K562 (cell line): Measurements from ENCODE around the gene COL5A1. TPM values are rescaled to one million over a fixed set of nuclear protein-coding genes. Genes with fewer than 3 reads are reported as not detected.

Source experiments
- ATAC-seq: fragments of 200-7000 bp; cut with Tn5 transposase; 3 replicates; pipeline ENCODE4 v1.9.1; 2020; ENCODE audit warnings: moderate library complexity
- BruUV-seq: library from RNA; stranded (reverse); fragments of 400-500 nt; replicated peaks from 2 replicates; lab custom pipeline; 2021; lab: Mats Ljungman, UMichigan
- CTCF ChIA-PET: fragments of 300-600 bp; formaldehyde crosslinking; extraction: SDS; loops from one replicate; lab custom pipeline; 2021; ENCODE audit warnings: low intra/inter-chr PET ratio; lab: Yijun Ruan, JAX
- POLR2A ChIA-PET: fragments of 300-600, 350-650 bp; sonication (Branson Sonifier 250); formaldehyde crosslinking; extraction: SDS; loops from one replicate; lab custom pipeline; 2021; ENCODE audit warnings: antibody characterized with exemption, inconsistent platforms; lab: Yijun Ruan, JAX
- DNase-seq, 4 experiments: peaks; one replicate each; pipeline versions ENCODE4 v3.0.0 to v3.0.0-alpha.2; 2011 to 2018; ENCODE audit warnings: low spot score in 3 of 4, mixed read lengths in 3 of 4; ENCODE audit errors: extremely low read depth in 1 of 4
- FAIRE-seq: peaks from 2 replicates; lab custom pipeline; 2011; peaks lifted over from hg19 to GRCh38; lab: Jason Lieb, UNC
- H2AFZ ChIP-seq: 2 replicates; pipeline ENCODE4 v1.6.0; 2011; ENCODE audit warnings: low read depth, low read length, control low read depth, inconsistent platforms
- H3K27ac ChIP-seq: fragments of 200-600 bp; 3 replicates; pipeline ENCODE4 v1.8.0; 2011; ENCODE audit warnings: low read depth, mild to moderate bottlenecking, control low read depth, inconsistent platforms, low read length, moderate library complexity, mixed read lengths; ENCODE audit errors: extremely low read depth
- H3K27me3 ChIP-seq, 2 experiments: fragments of 300-600 bp in 1 of 2; 2 replicates in 1 of 2; 3 replicates in 1 of 2; pipeline versions ENCODE4 v1.6.0 to v1.8.0; 2011; ENCODE audit warnings: inconsistent platforms in 2 of 2, low read length in 2 of 2, mild to moderate bottlenecking in 1 of 2, mixed read lengths in 1 of 2, moderate library complexity in 1 of 2; ENCODE audit not compliant: control insufficient read depth in 2 of 2, insufficient read depth in 2 of 2
- H3K36me3 ChIP-seq: fragments of 300-600 bp; 3 replicates; pipeline ENCODE4 v1.8.0; 2011; ENCODE audit warnings: mild to moderate bottlenecking, low read length, inconsistent platforms; ENCODE audit not compliant: control insufficient read depth, insufficient read depth
- H3K4me1 ChIP-seq, 2 experiments: fragments of 200-600 bp in 1 of 2; replicated peaks in 1 of 2; 2 replicates in 1 of 2; 3 replicates in 1 of 2; pipeline versions ENCODE4 v1.5.1 to v1.8.0; 2011; ENCODE audit warnings: inconsistent platforms in 2 of 2, low read length in 2 of 2, mild to moderate bottlenecking in 1 of 2, mixed read lengths in 1 of 2, moderate library complexity in 1 of 2; ENCODE audit not compliant: control insufficient read depth in 2 of 2, insufficient read depth in 2 of 2
- H3K4me2 ChIP-seq: 2 replicates; pipeline ENCODE4 v1.6.1; 2011; ENCODE audit warnings: low read length, control low read depth, inconsistent platforms, mixed read lengths; ENCODE audit not compliant: insufficient read depth
- H3K4me3 ChIP-seq: fragments of 200-600 bp; sonication (generic), shearing (Covaris generic); 2 replicates; pipeline ENCODE4 v1.5.1; 2016; ENCODE audit warnings: control low read depth, inconsistent platforms
- H3K79me2 ChIP-seq: fragments of 200-600 bp; 3 replicates; pipeline ENCODE4 v1.8.0; 2011; ENCODE audit warnings: low read length, inconsistent platforms; ENCODE audit not compliant: control insufficient read depth, insufficient read depth
- H3K9ac ChIP-seq, 2 experiments: 2 replicates each; pipeline versions ENCODE4 v1.6.0 to v1.6.1; 2011; ENCODE audit warnings: low read depth in 2 of 2, low read length in 2 of 2, control low read depth in 1 of 2, inconsistent platforms in 1 of 2, mild to moderate bottlenecking in 1 of 2, mixed read lengths in 1 of 2; ENCODE audit not compliant: insufficient read depth in 1 of 2
- H3K9me1 ChIP-seq: one replicate; pipeline ENCODE4 v1.6.0; 2011; ENCODE audit warnings: inconsistent platforms, mild to moderate bottlenecking, low read length, moderate library complexity; ENCODE audit not compliant: control insufficient read depth, insufficient read depth
- H3K9me3 ChIP-seq: replicated peaks from 2 replicates; pipeline ENCODE4 v1.5.1; 2011; ENCODE audit warnings: low read depth, low read length, inconsistent platforms; ENCODE audit not compliant: control insufficient read depth, insufficient read depth
- H4K20me1 ChIP-seq: replicated peaks from 2 replicates; pipeline ENCODE4 v1.6.1; 2011; ENCODE audit warnings: low read length, inconsistent platforms, mixed read lengths; ENCODE audit not compliant: control insufficient read depth, insufficient read depth
- E2F5 ChIP-seq: sonication (generic); formaldehyde crosslinking; IDR thresholded peaks from 2 replicates; pipeline ENCODE4 v1.8.0; 2022; ENCODE audit warnings: mild to moderate bottlenecking, missing genetic modification reagents
- KDM1A ChIP-seq, 2 experiments: fragments of 450-650 bp; IDR thresholded peaks; 2 replicates each; pipeline ENCODE4 v1.6.1; 2016; ENCODE audit warnings: mild to moderate bottlenecking in 2 of 2
- RAD51 ChIP-seq: fragments of 450-650 bp; IDR thresholded peaks from 2 replicates; pipeline ENCODE4 v1.7.1; 2016; ENCODE audit warnings: low read depth, mild to moderate bottlenecking, borderline replicate concordance
- TFE3 ChIP-seq: fragments of 450-650 bp; formaldehyde crosslinking; IDR thresholded peaks from 2 replicates; pipeline ENCODE4 v1.4.0; 2020; ENCODE audit warnings: mild to moderate bottlenecking, mixed read lengths
- USF2 ChIP-seq: sonication (generic); formaldehyde crosslinking; IDR thresholded peaks from 2 replicates; pipeline ENCODE4 v1.5.0; 2020; ENCODE audit warnings: missing genetic modification reagents
- WGBS: fragments of 100-300 bp; shearing (Covaris generic); methylation state at CpG from one replicate; pipeline ENCODE4 v1.1.6; 2016; ENCODE audit warnings: low coverage, mixed read lengths; ENCODE audit not compliant: insufficient coverage; ENCODE audit errors: missing lambda C conversion rate; 5-methylcytosine and 5-hydroxymethylcytosine counted together
- in situ Hi-C: fragments of 300-500 bp; cut with MboI; formaldehyde crosslinking; loops from 4 replicates; pipeline ENCODE4 v1.15.0; 2018; ENCODE audit warnings: inconsistent platforms, mixed read lengths
- intact Hi-C: fragments of 100-400 bp; cut with micrococcal nuclease; formaldehyde crosslinking; loops from 2 replicates; pipeline ENCODE4 v1.14.2; 2022
- polyA plus RNA-seq, 8 experiments: library from polyadenylated mRNA; depleted of rRNA in 4 of 8; stranded (reverse) in 5 of 8; unstranded in 3 of 8; fragments of >200 nt; fragmentation: Nextera tagmentation in 2 of 8; fragmentation: Illumina TruSeq in 1 of 8; extraction: Ambion mirVana in 2 of 8; extraction: Trizol in 1 of 8; gene quantifications; 2 replicates each; pipeline versions ENCODE4 v1.2.1 to v1.2.3, GENCODE V29; 2011 to 2014; ENCODE audit warnings: inconsistent platforms in 1 of 8, missing spikeins in 1 of 8
- total RNA-seq, 7 experiments: library from RNA; depleted of rRNA in 6 of 7; stranded (reverse); fragments of >200 nt in 6 of 7; fragmentation: Illumina TruSeq in 2 of 7; extraction: Trizol in 2 of 7; gene quantifications; 2 replicates each; pipeline versions ENCODE4 v1.2.1 to v1.2.3, GENCODE V29; 2011 to 2021; ENCODE audit warnings: low replicate concordance in 1 of 7

The COL5A1 gene
- total and polyA plus RNA-seq, 9 of the 15 experiments (the other 6 are each of a cell fraction or from before 2014, with no cell fraction given) = under 0.01 to 0.13 (median 0.04) TPM; not detected in 6

GRCh38 chr9:134678666-134679443, 37.3 kb downstream of the COL5A1 start:
- no peaks in the 10 kb centered on the region for H3K9me3 ChIP-seq

More at GRCh38 chr9:134678666-134679443, 37.3 kb downstream of the COL5A1 start:
- no peak overlapping the region for H3K9ac ChIP-seq
- H3K4me2 ChIP-seq = no peak overlapping the region
- no peaks in the 10 kb centered on the region for H3K4me1 ChIP-seq
- ChIA-PET CTCF (no interaction called here), POLR2A (no interaction called here)
- H3K27ac ChIP-seq = no peak overlapping the region
- no peak overlapping the region for H2AFZ ChIP-seq
- H3K9me1 ChIP-seq = no peaks in the 10 kb centered on the region
- no TSS peak for BruUV-seq
- in situ Hi-C loops (no loop called here), intact Hi-C loops (no loop called here)
- 13% methylated on average over 15 of the region's 17 CpGs for WGBS
- no peaks in the 10 kb centered on the region for H3K79me2 ChIP-seq
- DNase-seq = no peak
- peak; percentile 48 for TF ChIP-seq TFE3 (CRISPR knock-in tag)
- no peak for TF ChIP-seq KDM1A (IDR thresholded peaks at IDR 0.05)
- TF ChIP-seq RAD51 = peak; percentile 50; the same call in 1 of the 2 replicates
- 0 out of 2 replicates have a peak, but pooled peaks have one; percentile 19 for TF ChIP-seq USF2 (CRISPR knock-in tag)
- TF ChIP-seq E2F5 (CRISPR knock-in tag) = no peak
- no peaks in the 10 kb centered on the region for H3K36me3 ChIP-seq
- no peak for ATAC-seq
- H4K20me1 ChIP-seq = peaks cover 5% of the 10 kb centered on the region; the same call in 1 of the 2 replicates
- FAIRE-seq = no peak
- peaks cover 0 to 40% of the 10 kb centered on the region in 2 experiments; a peak in 2 of 5 replicates for H3K27me3 ChIP-seq
- no peak overlapping the region for H3K4me3 ChIP-seq
